K562 (cell line): Measurements from ENCODE around the gene HMOX1.

Source experiments
- BHLHE40 ChIP-seq: IDR thresholded peaks from 2 replicates; pipeline ENCODE4 v1.6.1; 2011; ENCODE audit warnings: low read length, improper control_type of control experiment
- HSF4 ChIP-seq: fragments of 250-450 bp; sonication (Bioruptor Pico); IDR thresholded peaks from 2 replicates; pipeline ENCODE4 v2.1.2; 2022; ENCODE audit warnings: mild to moderate bottlenecking, moderate library complexity, borderline replicate concordance
- MTA3 ChIP-seq: fragments of 450-650 bp; formaldehyde crosslinking; IDR thresholded peaks from 2 replicates; pipeline ENCODE4 v1.6.1; 2017; ENCODE audit warnings: mild to moderate bottlenecking, borderline replicate concordance
- POLR2AphosphoS5 ChIP-seq: IDR thresholded peaks from 2 replicates; pipeline ENCODE4 v1.6.1; 2011; ENCODE audit warnings: mild to moderate bottlenecking, low read depth, low read length, moderate library complexity; ENCODE audit not compliant: control insufficient read depth, insufficient read depth

DNA sequence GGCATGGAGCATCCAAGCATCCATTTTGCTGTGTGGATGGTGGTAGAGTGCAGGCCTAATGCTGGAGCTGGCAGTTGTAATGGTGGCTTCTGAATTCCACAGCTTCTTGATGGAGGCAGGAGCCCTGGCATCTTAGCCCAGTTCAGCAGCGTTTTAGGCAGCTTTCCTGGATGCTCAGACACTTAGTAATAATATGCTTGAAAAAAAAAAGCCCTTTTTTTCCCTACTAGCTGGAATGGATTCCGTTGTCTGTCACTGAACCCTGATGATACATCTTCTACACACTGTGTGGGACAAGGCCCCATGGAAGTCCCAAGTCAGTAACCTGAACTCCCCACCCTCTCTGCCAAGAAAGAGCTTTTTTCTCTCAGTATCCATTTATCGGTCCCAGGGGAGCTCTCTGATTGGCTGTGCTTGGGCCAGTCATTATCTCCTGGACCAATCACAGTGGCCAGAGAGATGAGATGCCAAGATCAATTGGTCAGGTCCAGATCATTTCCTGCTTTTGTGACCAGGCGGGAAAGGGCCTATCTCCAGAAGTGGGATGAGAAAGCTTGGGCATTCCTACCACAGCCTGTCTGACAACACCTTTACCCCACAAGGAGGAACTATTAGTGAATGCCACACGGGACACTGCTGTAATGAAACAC, 53.3 kb downstream of the HMOX1 start:
- TF ChIP-seq BHLHE40 (no peak), HSF4 (CRISPR knock-in tag) (no peak), POLR2AphosphoS5 (no peak), MTA3 (no peak)
